HL-60 (cell line): ENCODE results near the gene B3GAT2.

Source experiments
- DNase-seq, 2 experiments: peaks; one replicate each; pipeline ENCODE4 v3.0.0-alpha.2; 2010 to 2020; ENCODE audit warnings: low read depth in 1 of 2, low spot score in 1 of 2
- H3K27ac ChIP-seq: fragments of 250-450 bp; sonication (Bioruptor Pico); replicated peaks from 2 replicates; pipeline ENCODE4 v1.5.1; 2020; ENCODE audit warnings: mild to moderate bottlenecking, moderate library complexity
- H3K27me3 ChIP-seq: fragments of 250-450 bp; sonication (Bioruptor Pico); 2 replicates; pipeline ENCODE4 v1.5.1; 2021; ENCODE audit warnings: mild to moderate bottlenecking, moderate library complexity; ENCODE audit not compliant: insufficient read depth, poor library complexity, severe bottlenecking
- H3K4me3 ChIP-seq: replicated peaks from 2 replicates; pipeline ENCODE4 v1.5.1; 2011; ENCODE audit warnings: mild to moderate bottlenecking, control low read depth, low read length; ENCODE audit not compliant: insufficient read depth
- GABPA ChIP-seq: IDR thresholded peaks from 2 replicates; pipeline ENCODE4 v1.6.1; 2012; ENCODE audit warnings: low read depth
- POLR2AphosphoS5 ChIP-seq: IDR thresholded peaks from 2 replicates; pipeline ENCODE4 v1.6.1; 2012; ENCODE audit warnings: low read depth
- SPI1 ChIP-seq: IDR thresholded peaks from 2 replicates; pipeline ENCODE4 v1.6.1; 2012; ENCODE audit warnings: low read depth, mild to moderate bottlenecking, borderline replicate concordance
- TF ChIP-seq, protein P1 (sequence below): IDR thresholded peaks from 2 replicates; pipeline ENCODE4 v1.6.1; 2012; ENCODE audit warnings: low read depth; ENCODE audit not compliant: insufficient replicate concordance
- TF ChIP-seq, protein P2 (sequence below): IDR thresholded peaks from one replicate; pipeline ENCODE4 v1.5.1; 2011; ENCODE audit warnings: low read length, control low read depth, inconsistent platforms; ENCODE audit not compliant: insufficient read depth

Gene B3GAT2

GRCh38 chr6:70852667-70853246, 104.1 kb downstream of the B3GAT2 start:
- Histone ChIP-seq H3K4me3 (no peak overlapping the region), H3K27me3 (no peaks in the 10 kb centered on the region), H3K27ac (no peak overlapping the region)
- TF ChIP-seq POLR2AphosphoS5 = no peak
- no peak for TF ChIP-seq SPI1
- TF ChIP-seq, protein P1, sequence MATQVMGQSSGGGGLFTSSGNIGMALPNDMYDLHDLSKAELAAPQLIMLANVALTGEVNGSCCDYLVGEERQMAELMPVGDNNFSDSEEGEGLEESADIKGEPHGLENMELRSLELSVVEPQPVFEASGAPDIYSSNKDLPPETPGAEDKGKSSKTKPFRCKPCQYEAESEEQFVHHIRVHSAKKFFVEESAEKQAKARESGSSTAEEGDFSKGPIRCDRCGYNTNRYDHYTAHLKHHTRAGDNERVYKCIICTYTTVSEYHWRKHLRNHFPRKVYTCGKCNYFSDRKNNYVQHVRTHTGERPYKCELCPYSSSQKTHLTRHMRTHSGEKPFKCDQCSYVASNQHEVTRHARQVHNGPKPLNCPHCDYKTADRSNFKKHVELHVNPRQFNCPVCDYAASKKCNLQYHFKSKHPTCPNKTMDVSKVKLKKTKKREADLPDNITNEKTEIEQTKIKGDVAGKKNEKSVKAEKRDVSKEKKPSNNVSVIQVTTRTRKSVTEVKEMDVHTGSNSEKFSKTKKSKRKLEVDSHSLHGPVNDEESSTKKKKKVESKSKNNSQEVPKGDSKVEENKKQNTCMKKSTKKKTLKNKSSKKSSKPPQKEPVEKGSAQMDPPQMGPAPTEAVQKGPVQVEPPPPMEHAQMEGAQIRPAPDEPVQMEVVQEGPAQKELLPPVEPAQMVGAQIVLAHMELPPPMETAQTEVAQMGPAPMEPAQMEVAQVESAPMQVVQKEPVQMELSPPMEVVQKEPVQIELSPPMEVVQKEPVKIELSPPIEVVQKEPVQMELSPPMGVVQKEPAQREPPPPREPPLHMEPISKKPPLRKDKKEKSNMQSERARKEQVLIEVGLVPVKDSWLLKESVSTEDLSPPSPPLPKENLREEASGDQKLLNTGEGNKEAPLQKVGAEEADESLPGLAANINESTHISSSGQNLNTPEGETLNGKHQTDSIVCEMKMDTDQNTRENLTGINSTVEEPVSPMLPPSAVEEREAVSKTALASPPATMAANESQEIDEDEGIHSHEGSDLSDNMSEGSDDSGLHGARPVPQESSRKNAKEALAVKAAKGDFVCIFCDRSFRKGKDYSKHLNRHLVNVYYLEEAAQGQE = no peak
- TF ChIP-seq GABPA = no peak
- TF ChIP-seq, protein P2, sequence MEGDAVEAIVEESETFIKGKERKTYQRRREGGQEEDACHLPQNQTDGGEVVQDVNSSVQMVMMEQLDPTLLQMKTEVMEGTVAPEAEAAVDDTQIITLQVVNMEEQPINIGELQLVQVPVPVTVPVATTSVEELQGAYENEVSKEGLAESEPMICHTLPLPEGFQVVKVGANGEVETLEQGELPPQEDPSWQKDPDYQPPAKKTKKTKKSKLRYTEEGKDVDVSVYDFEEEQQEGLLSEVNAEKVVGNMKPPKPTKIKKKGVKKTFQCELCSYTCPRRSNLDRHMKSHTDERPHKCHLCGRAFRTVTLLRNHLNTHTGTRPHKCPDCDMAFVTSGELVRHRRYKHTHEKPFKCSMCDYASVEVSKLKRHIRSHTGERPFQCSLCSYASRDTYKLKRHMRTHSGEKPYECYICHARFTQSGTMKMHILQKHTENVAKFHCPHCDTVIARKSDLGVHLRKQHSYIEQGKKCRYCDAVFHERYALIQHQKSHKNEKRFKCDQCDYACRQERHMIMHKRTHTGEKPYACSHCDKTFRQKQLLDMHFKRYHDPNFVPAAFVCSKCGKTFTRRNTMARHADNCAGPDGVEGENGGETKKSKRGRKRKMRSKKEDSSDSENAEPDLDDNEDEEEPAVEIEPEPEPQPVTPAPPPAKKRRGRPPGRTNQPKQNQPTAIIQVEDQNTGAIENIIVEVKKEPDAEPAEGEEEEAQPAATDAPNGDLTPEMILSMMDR = no peak
- DNase-seq = no peak

- H3K4me3 ChIP-seq = no peak overlapping the region
- H3K27me3 ChIP-seq = no peaks in the 10 kb centered on the region
- no peak for TF ChIP-seq POLR2AphosphoS5
- TF ChIP-seq, protein P1 = no peak
- no peak for TF ChIP-seq SPI1
- H3K27ac ChIP-seq = no peak overlapping the region
- DNase-seq = no peak
Measured at GRCh38 chr6:70849348-70850069, 107.4 kb downstream of the B3GAT2 start.

GRCh38 chr6:70847106-70848084, 109.5 kb downstream of the B3GAT2 start:
- DNase-seq = no peak
- no peak overlapping the region for H3K27ac ChIP-seq
- TF ChIP-seq, protein P1 = no peak
- TF ChIP-seq GABPA = no peak
- TF ChIP-seq SPI1 = 0 out of 2 replicates have a peak, but pooled peaks have one; percentile 33
- TF ChIP-seq, protein P2 = no peak
- no peak overlapping the region for H3K4me3 ChIP-seq
- no peaks in the 10 kb centered on the region for H3K27me3 ChIP-seq
